Measurements from ENCODE around the gene GLIPR1L2. TPM values are rescaled to one million over a fixed set of nuclear protein-coding genes. Genes with fewer than 3 reads are reported as not detected.
"Not testable (repeated sequence)": the region's sequence is repeated elsewhere in the genome, so short reads cannot be mapped to it uniquely, and the experiment has no call there.

GLIPR1L2 gene
- total RNA-seq: 1 to 10 TPM in 2 of 4 donors, under 1 TPM in 2; 0.53 to 1.6 (median 0.80) TPM

DNA sequence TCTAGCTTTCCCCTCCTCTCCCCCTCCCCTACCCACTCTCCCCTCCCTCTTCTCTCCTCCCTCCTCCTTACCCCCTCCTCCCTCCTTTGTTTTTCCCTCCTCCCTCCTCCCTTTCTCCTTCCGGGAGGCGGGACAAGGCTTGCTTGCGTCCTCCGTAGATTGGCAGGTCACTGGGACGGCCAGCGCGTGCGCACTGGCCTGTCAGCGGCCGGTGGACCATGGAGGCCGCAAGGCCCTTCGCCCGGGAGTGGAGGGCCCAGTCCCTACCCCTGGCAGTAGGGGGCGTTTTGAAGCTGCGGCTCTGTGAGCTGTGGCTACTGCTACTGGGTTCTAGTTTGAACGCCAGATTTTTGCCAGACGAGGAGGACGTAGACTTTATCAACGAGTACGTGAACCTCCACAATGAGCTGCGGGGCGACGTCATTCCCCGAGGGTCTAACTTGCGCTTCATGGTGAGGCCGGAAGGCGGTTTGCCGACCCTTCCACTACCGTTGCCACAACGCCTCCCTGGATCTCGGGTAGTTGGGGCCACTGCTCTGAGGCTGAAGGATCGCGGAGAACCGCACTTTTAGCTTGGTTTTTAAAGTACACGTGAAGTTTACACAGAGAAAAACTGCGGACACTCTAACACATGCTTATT lies at the start of gene GLIPR1L2:
Gene GLIPR1L2 (plus strand): TSS at position 191 of the 640 bp plus-strand sequence. CDS start 28 bp downstream, at position 219.
- TF ChIP-seq, protein P1, sequence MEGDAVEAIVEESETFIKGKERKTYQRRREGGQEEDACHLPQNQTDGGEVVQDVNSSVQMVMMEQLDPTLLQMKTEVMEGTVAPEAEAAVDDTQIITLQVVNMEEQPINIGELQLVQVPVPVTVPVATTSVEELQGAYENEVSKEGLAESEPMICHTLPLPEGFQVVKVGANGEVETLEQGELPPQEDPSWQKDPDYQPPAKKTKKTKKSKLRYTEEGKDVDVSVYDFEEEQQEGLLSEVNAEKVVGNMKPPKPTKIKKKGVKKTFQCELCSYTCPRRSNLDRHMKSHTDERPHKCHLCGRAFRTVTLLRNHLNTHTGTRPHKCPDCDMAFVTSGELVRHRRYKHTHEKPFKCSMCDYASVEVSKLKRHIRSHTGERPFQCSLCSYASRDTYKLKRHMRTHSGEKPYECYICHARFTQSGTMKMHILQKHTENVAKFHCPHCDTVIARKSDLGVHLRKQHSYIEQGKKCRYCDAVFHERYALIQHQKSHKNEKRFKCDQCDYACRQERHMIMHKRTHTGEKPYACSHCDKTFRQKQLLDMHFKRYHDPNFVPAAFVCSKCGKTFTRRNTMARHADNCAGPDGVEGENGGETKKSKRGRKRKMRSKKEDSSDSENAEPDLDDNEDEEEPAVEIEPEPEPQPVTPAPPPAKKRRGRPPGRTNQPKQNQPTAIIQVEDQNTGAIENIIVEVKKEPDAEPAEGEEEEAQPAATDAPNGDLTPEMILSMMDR (IDR thresholded peaks at IDR 0.05): no peak
- TF ChIP-seq POLR2A (IDR thresholded peaks at IDR 0.05): peak in 1 of 2 donors; percentile 44
- DNase-seq (ENCODE audit: low spot score in 2 of 2): peak; percentile 91 to 98
- WGBS, 2 donors: 3 to 12% methylated on average over 33 to 34 of the region's 36 CpGs
- intact Hi-C loops (cut with DNase I; ENCODE audit: low total_unique reads): no loop called here
- H3K4me3 ChIP-seq (ENCODE audit: low read depth, poor library complexity, severe bottlenecking): peak within 1 kb of the TSS; percentile 48

DNA sequence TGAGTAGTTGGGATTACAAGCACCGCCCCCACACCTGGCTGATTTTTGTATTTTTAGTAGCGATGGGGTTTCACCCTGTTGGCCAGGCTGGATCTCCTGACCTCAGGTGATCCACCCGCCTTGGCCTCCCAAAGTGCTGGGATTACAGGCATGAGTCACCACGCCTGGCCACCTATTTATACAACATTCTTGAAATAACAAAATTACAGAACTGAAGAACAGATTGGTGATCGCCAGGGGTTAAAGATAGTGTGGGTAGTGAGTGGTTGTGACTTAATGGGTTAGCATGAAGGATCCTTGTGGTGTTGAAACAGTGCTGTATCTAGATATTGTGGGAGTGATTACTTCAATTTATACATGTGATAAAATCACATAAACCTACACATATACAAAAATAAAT lies 49.0 kb upstream of the GLIPR1L2 start:
- WGBS, 2 donors: 92 to 93% methylated on average over 5 of the region's 5 CpGs
- TF ChIP-seq POLR2A (IDR thresholded peaks at IDR 0.05): no peak
- TF ChIP-seq, protein P1 (IDR thresholded peaks at IDR 0.05): no peak
- intact Hi-C loops (cut with DNase I; ENCODE audit: low total_unique reads): no loop called here
- no peak overlapping the region for H3K4me3 ChIP-seq (ENCODE audit: low read depth, poor library complexity, severe bottlenecking)
- DNase-seq (ENCODE audit: low spot score in 2 of 2): no peak

DNA sequence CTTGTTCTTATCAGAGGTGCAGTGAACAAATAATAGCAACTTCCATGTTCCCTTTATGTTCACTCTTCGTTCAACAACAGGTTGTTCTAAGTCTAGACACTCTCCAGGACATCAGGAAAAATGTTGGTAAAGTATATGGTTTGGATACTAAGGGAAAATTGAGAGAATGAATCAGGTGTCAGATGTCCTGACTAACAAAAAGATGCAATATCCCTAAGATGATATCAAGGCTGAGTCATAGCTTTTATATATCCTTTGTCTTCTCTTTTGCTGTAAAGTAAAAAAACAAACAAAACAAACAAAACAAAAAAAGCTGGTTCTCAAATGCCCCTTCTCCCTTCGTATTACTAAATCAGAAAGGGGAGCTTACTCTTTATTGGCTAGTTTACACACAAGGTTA lies 45.4 kb upstream of the GLIPR1L2 start:
- no peak for DNase-seq (ENCODE audit: low spot score in 2 of 2)
- H3K4me3 ChIP-seq (ENCODE audit: low read depth, poor library complexity, severe bottlenecking): no peak overlapping the region
- TF ChIP-seq, protein P1 (IDR thresholded peaks at IDR 0.05): no peak
- TF ChIP-seq POLR2A (IDR thresholded peaks at IDR 0.05): no peak
- intact Hi-C loops (cut with DNase I; ENCODE audit: low total_unique reads): no loop called here
- 78 to 86% methylated on average over 2 of the region's 2 CpGs for WGBS, 2 donors

DNA sequence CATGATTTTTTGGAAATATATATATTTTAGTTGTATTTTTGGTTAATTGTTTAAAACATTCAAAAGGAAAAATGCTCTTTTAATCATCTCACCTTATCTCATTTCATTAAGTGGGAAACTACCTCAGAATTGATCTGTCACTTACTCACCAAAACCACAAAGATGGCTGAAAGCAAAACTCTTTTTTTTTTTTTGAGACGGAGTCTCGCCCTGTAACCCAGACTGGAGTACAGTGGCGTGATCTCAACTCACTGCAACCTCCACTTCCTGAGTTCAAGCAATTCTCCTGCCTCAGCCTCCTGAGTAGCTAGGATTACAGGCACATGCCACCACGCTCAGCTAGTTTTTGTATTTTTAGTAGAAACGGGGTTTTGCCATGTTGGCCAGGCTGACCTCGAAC lies 44.7 kb upstream of the GLIPR1L2 start:
- DNase-seq (ENCODE audit: low spot score in 2 of 2); intact Hi-C loops (cut with DNase I; ENCODE audit: low total_unique reads); H3K4me3 ChIP-seq (ENCODE audit: low read depth, poor library complexity, severe bottlenecking): not testable (repeated sequence)
- 90 to 94% methylated on average over 6 of the region's 6 CpGs for WGBS, 2 donors

DNA sequence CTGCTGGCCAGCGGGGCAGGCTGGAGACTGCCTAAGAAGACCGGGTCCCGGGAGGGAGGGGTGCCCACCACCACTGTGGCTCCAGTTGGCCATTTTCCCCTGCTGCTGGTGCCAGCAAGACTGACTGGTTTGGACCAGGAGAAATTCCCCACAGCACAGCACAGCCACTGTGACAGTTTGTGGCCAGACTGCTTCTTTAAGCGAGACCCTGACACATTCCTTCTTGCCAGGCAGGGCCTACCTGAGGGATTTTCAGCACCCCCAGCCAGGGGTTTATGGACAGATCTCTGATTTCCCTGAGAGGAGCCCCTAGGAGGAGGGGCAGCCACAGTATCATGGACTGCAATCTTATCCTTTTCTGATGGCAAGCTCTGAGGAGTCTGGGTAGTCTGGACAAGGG lies 40.9 kb upstream of the GLIPR1L2 start:
- TF ChIP-seq POLR2A (IDR thresholded peaks at IDR 0.05): no peak
- TF ChIP-seq, protein P1 (IDR thresholded peaks at IDR 0.05): no peak
- intact Hi-C loops (cut with DNase I; ENCODE audit: low total_unique reads): no loop called here
- no peak for DNase-seq (ENCODE audit: low spot score in 2 of 2)
- no peak overlapping the region for H3K4me3 ChIP-seq (ENCODE audit: low read depth, poor library complexity, severe bottlenecking)
- 84 to 91% methylated on average over 4 of the region's 4 CpGs for WGBS, 2 donors

DNA sequence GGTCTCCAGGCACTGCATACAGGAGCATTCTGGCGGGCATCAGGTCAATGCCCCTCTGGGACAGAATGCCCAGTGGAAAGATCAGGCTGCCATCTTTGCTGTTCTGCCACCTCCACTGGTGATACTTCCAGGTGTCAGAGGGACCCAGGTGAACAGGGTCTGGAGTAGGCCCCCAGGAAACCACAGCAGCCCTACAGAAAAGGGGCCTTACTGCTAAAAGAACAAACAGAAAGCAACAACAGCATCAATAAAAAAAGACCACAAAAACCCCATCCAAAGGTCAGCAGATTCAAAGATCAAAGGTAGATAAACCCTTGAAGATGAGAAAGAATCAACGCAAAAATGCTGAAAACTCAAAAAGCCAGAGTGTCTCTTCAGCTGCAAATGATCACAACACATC lies 40.5 kb upstream of the GLIPR1L2 start:
- intact Hi-C loops (cut with DNase I; ENCODE audit: low total_unique reads): no loop called here
- DNase-seq (ENCODE audit: low spot score in 2 of 2): no peak
- H3K4me3 ChIP-seq (ENCODE audit: low read depth, poor library complexity, severe bottlenecking): no peak overlapping the region
- WGBS, 2 donors: 83 to 92% methylated on average over 2 of the region's 2 CpGs
- TF ChIP-seq, protein P1 (IDR thresholded peaks at IDR 0.05): no peak
- TF ChIP-seq POLR2A (IDR thresholded peaks at IDR 0.05): no peak

Measured in lower leg skin (tissue), 4 donors.